ENCODE data around the gene YTHDF1.
"Not testable (repeated sequence)": the region's sequence is repeated elsewhere in the genome, so short reads cannot be mapped to it uniquely, and the experiment has no call there.

YTHDF1 gene

DNA sequence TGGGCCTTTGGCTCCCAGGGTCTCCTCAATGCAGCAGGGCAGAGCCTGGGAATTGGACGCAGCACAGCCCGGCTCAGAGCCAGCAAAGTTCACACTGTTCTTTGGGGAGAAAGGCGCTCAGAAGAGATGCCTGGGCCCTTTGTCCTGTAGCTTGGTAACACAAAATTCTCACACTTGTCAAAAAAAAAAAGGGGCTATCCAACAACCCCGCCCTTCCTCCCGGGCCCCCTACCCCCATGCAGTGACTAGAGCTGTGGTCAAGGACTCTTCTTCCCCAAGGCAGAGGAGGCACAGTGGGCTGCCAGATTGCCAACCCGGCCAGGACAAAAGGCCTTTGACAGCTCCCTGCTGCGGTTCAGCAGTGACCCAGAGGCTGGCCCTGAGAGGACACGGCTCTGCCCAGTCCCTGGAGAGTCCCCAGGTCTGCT lies 36.4 kb upstream of the YTHDF1 start:
- Histone ChIP-seq H3K27me3 (ENCODE audit: insufficient read depth, poor library complexity, severe bottlenecking) (peaks cover 91% of the 10 kb centered on the region), H3K4me1 (ENCODE audit: insufficient read depth, poor library complexity, severe bottlenecking) (peaks cover 6% of the 10 kb centered on the region)

DNA sequence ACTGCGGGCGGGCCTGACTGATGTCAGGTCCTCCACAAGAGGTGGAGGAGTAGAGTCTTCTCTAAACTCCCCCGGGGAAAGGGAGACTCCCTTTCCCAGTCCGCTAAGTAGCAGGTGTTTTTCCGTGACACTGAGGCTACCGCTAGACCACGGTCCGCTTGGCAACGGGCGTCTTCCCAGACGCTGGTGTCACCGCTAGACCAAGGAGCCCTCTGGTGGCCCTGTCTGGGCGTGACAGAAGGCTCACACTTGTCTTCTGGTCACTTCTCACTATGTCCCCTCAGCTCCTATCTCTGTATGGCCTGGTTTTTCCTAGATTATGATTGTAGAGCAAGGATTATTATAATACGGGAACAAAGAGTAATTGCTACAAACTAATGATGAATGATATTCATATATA lies 35.4 kb upstream of the YTHDF1 start:
- not testable (repeated sequence) for ATAC-seq (ENCODE audit: low read depth); DNase-seq (ENCODE audit: low spot score); H3K4me1 ChIP-seq (ENCODE audit: insufficient read depth, poor library complexity, severe bottlenecking); H3K9me3 ChIP-seq (ENCODE audit: severe bottlenecking); H3K4me3 ChIP-seq (ENCODE audit: severe bottlenecking); H3K27ac ChIP-seq (ENCODE audit: poor library complexity, severe bottlenecking); H3K36me3 ChIP-seq (ENCODE audit: low read depth)
- TF ChIP-seq, protein P1, sequence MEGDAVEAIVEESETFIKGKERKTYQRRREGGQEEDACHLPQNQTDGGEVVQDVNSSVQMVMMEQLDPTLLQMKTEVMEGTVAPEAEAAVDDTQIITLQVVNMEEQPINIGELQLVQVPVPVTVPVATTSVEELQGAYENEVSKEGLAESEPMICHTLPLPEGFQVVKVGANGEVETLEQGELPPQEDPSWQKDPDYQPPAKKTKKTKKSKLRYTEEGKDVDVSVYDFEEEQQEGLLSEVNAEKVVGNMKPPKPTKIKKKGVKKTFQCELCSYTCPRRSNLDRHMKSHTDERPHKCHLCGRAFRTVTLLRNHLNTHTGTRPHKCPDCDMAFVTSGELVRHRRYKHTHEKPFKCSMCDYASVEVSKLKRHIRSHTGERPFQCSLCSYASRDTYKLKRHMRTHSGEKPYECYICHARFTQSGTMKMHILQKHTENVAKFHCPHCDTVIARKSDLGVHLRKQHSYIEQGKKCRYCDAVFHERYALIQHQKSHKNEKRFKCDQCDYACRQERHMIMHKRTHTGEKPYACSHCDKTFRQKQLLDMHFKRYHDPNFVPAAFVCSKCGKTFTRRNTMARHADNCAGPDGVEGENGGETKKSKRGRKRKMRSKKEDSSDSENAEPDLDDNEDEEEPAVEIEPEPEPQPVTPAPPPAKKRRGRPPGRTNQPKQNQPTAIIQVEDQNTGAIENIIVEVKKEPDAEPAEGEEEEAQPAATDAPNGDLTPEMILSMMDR (IDR thresholded peaks at IDR 0.05; ENCODE audit: poor library complexity, severe bottlenecking) = peak; percentile 60
- H3K27me3 ChIP-seq (ENCODE audit: insufficient read depth, poor library complexity, severe bottlenecking) = peaks cover 94% of the 10 kb centered on the region

More for the DNA sequence above, 36.4 kb upstream of the YTHDF1 start:
- DNase-seq (ENCODE audit: low spot score) (no peak), ATAC-seq (ENCODE audit: low read depth) (no peak)
- TF ChIP-seq, protein P1 (IDR thresholded peaks at IDR 0.05; ENCODE audit: poor library complexity, severe bottlenecking) = no peak
- H3K4me3 ChIP-seq (ENCODE audit: severe bottlenecking) = no peak overlapping the region
- H3K36me3 ChIP-seq (ENCODE audit: low read depth) = no peaks in the 10 kb centered on the region
- H3K9me3 ChIP-seq (ENCODE audit: severe bottlenecking) = no peaks in the 10 kb centered on the region
- no peak overlapping the region for H3K27ac ChIP-seq (ENCODE audit: poor library complexity, severe bottlenecking)

- no peak overlapping the region for H3K27ac ChIP-seq (ENCODE audit: poor library complexity, severe bottlenecking)
- peaks cover 94% of the 10 kb centered on the region for H3K27me3 ChIP-seq (ENCODE audit: insufficient read depth, poor library complexity, severe bottlenecking)
- H3K9me3 ChIP-seq (ENCODE audit: severe bottlenecking) = no peaks in the 10 kb centered on the region
- TF ChIP-seq, protein P1 (IDR thresholded peaks at IDR 0.05; ENCODE audit: poor library complexity, severe bottlenecking) = no peak
- DNase-seq (ENCODE audit: low spot score) = no peak
- H3K36me3 ChIP-seq (ENCODE audit: low read depth) = no peaks in the 10 kb centered on the region
- H3K4me3 ChIP-seq (ENCODE audit: severe bottlenecking) = no peak overlapping the region
- no peak for ATAC-seq (ENCODE audit: low read depth)
- no peaks in the 10 kb centered on the region for H3K4me1 ChIP-seq (ENCODE audit: insufficient read depth, poor library complexity, severe bottlenecking)
These were observed 34.0 kb upstream of the YTHDF1 start for GRCh38 chr20:63249891-63250290.

GRCh38 chr20:63248835-63249591 lies 33.1 kb upstream of the YTHDF1 start:
- no peak for ATAC-seq (ENCODE audit: low read depth)
- peaks cover 94% of the 10 kb centered on the region for H3K27me3 ChIP-seq (ENCODE audit: insufficient read depth, poor library complexity, severe bottlenecking)
- no peaks in the 10 kb centered on the region for H3K36me3 ChIP-seq (ENCODE audit: low read depth)
- H3K9me3 ChIP-seq (ENCODE audit: severe bottlenecking) = no peaks in the 10 kb centered on the region
- no peak overlapping the region for H3K27ac ChIP-seq (ENCODE audit: poor library complexity, severe bottlenecking)
- H3K4me1 ChIP-seq (ENCODE audit: insufficient read depth, poor library complexity, severe bottlenecking) = no peaks in the 10 kb centered on the region
- DNase-seq (ENCODE audit: low spot score) = no peak
- TF ChIP-seq, protein P1 (IDR thresholded peaks at IDR 0.05; ENCODE audit: poor library complexity, severe bottlenecking) = no peak
- no peak overlapping the region for H3K4me3 ChIP-seq (ENCODE audit: severe bottlenecking)

DNA sequence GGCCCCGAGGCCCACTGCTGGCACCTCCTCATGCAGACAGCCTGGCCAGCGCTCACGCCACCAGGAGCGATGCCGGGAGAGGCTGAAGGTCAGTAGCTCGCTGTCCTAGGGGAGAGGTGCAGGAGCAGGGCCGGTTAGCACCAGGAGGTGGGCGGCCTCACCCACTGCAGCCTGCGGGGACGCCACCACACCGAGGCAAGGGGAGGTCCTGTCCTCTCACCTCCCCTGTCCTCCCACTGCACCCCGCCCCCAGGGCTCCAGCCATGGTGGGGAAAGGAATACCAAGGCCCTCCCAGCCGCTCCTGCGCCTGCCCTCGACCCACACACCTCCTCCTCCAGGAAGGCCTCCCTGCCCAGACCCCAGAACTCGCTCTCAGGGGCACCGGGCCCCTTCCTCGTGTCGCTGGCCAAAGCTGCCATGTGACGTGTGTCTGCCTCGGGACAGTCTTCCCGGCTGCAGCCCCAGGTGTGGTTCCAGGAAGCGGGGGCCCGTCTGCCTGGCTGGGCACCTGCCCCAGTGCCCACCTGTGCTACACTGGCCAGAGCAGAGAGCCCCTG lies 31.8 kb upstream of the YTHDF1 start:
- no peak overlapping the region for H3K4me3 ChIP-seq (ENCODE audit: severe bottlenecking)
- no peak overlapping the region for H3K27ac ChIP-seq (ENCODE audit: poor library complexity, severe bottlenecking)
- no peak for DNase-seq (ENCODE audit: low spot score)
- peaks cover 81% of the 10 kb centered on the region for H3K27me3 ChIP-seq (ENCODE audit: insufficient read depth, poor library complexity, severe bottlenecking)
- TF ChIP-seq, protein P1 (IDR thresholded peaks at IDR 0.05; ENCODE audit: poor library complexity, severe bottlenecking) = no peak
- no peaks in the 10 kb centered on the region for H3K4me1 ChIP-seq (ENCODE audit: insufficient read depth, poor library complexity, severe bottlenecking)
- H3K36me3 ChIP-seq (ENCODE audit: low read depth) = no peaks in the 10 kb centered on the region
- no peak for ATAC-seq (ENCODE audit: low read depth)
- no peaks in the 10 kb centered on the region for H3K9me3 ChIP-seq (ENCODE audit: severe bottlenecking)

Measured in RWPE2 (cell line).